Glutamatergic neuron (in vitro differentiated cells): ENCODE results near the gene CREB5. TPM values are rescaled to one million over a fixed set of nuclear protein-coding genes. Genes with fewer than 3 reads are reported as not detected.
A peak's percentile ranks its signal among the peaks of the same experiment; 100 is the strongest.

Experiments
- DNase-seq: peaks from one replicate; pipeline ENCODE4 v3.0.0; 2022
- H3K27ac Mint-ChIP-seq: one replicate; pipeline ENCODE4 v1.8.0; 2020; ENCODE audit warnings: mild to moderate bottlenecking, mixed read lengths, inconsistent platforms; ENCODE audit not compliant: unreplicated experiment
- H3K27me3 Mint-ChIP-seq: one replicate; pipeline ENCODE4 v1.8.0; 2020; ENCODE audit warnings: mild to moderate bottlenecking, moderate library complexity, mixed read lengths, inconsistent platforms; ENCODE audit not compliant: unreplicated experiment
- H3K36me3 Mint-ChIP-seq: one replicate; pipeline ENCODE4 v1.8.0; 2020; ENCODE audit warnings: mild to moderate bottlenecking, mixed read lengths, inconsistent platforms; ENCODE audit not compliant: unreplicated experiment
- H3K4me1 Mint-ChIP-seq: one replicate; pipeline ENCODE4 v1.8.0; 2020; ENCODE audit warnings: mild to moderate bottlenecking, low read depth, mixed read lengths, inconsistent platforms; ENCODE audit not compliant: unreplicated experiment
- H3K4me3 Mint-ChIP-seq: one replicate; pipeline ENCODE4 v1.8.0; 2020; ENCODE audit warnings: mild to moderate bottlenecking, mixed read lengths, inconsistent platforms; ENCODE audit not compliant: unreplicated experiment
- H3K9me3 Mint-ChIP-seq: one replicate; pipeline ENCODE4 v1.8.0; 2020; ENCODE audit warnings: mild to moderate bottlenecking, moderate library complexity, mixed read lengths, inconsistent platforms; ENCODE audit not compliant: unreplicated experiment
- total RNA-seq: library from RNA; stranded (reverse); fragmentation: NEBNext Ultra II Directional; extraction: Animal tissue kit (Norgen Biotek cat#: 25700); gene quantifications from one replicate; pipeline ENCODE4 v1.2.1, GENCODE V29; 2021; ENCODE audit not compliant: unreplicated experiment
- TF ChIP-seq, protein P1 (sequence below): fragments of 200-600 bp; sonication (generic); IDR thresholded peaks from one replicate; pipeline ENCODE4 v1.5.0; 2021; ENCODE audit not compliant: partially characterized antibody, unreplicated experiment

The CREB5 gene
- total RNA-seq, 1 donor from 2014 or later = 50.4 TPM

DNA sequence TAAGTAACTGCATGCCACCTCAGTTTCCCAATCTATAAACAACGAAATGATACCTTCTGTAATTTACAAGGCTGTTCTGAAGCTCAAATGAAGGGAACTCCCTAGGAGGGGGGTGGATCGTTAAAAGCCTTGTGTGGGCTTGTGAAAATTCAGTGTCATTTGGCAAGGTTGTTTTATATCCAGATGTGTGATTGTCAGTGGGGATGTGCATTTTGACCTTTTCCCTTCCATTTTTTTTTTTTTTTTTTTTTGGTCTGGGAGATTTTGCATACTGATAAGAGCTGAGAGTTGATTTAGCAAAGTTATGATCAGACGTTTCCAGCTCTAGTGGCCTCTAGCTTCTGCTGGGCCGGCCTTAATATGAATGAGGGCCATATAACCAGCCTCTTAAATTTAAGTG is 22.8 kb downstream of the CREB5 start:
- Mint-ChIP-seq H3K4me3 (peak overlapping the region; percentile 77), H3K36me3 (no peaks in the 10 kb centered on the region), H3K27me3 (peaks cover 4% of the 10 kb centered on the region), H3K9me3 (peaks cover 3% of the 10 kb centered on the region), H3K27ac (peak overlapping the region; percentile 97), H3K4me1 (peaks cover 50% of the 10 kb centered on the region)
- TF ChIP-seq, protein P1, sequence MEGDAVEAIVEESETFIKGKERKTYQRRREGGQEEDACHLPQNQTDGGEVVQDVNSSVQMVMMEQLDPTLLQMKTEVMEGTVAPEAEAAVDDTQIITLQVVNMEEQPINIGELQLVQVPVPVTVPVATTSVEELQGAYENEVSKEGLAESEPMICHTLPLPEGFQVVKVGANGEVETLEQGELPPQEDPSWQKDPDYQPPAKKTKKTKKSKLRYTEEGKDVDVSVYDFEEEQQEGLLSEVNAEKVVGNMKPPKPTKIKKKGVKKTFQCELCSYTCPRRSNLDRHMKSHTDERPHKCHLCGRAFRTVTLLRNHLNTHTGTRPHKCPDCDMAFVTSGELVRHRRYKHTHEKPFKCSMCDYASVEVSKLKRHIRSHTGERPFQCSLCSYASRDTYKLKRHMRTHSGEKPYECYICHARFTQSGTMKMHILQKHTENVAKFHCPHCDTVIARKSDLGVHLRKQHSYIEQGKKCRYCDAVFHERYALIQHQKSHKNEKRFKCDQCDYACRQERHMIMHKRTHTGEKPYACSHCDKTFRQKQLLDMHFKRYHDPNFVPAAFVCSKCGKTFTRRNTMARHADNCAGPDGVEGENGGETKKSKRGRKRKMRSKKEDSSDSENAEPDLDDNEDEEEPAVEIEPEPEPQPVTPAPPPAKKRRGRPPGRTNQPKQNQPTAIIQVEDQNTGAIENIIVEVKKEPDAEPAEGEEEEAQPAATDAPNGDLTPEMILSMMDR = no peak
- DNase-seq = no peak

- peak overlapping the region; percentile 77 for H3K4me3 Mint-ChIP-seq
- H3K27me3 Mint-ChIP-seq = peaks cover 4% of the 10 kb centered on the region
- H3K4me1 Mint-ChIP-seq = peaks cover 50% of the 10 kb centered on the region
- no peaks in the 10 kb centered on the region for H3K36me3 Mint-ChIP-seq
- H3K9me3 Mint-ChIP-seq = peaks cover 3% of the 10 kb centered on the region
- DNase-seq = no peak
- TF ChIP-seq, protein P1 = no peak
- peak overlapping the region; percentile 97 for H3K27ac Mint-ChIP-seq
Observed at GRCh38 chr7:28435732-28436378, 23.5 kb downstream of the CREB5 start.

- H3K27me3 Mint-ChIP-seq = peaks cover 7% of the 10 kb centered on the region
- peaks cover 12% of the 10 kb centered on the region for H3K9me3 Mint-ChIP-seq
- TF ChIP-seq, protein P1 = no peak
- peaks cover 15% of the 10 kb centered on the region for H3K36me3 Mint-ChIP-seq
- H3K4me3 Mint-ChIP-seq = no peak overlapping the region
- H3K4me1 Mint-ChIP-seq = peaks cover 51% of the 10 kb centered on the region
- no peak for DNase-seq
- H3K27ac Mint-ChIP-seq = no peak overlapping the region
Observed at GRCh38 chr7:28440055-28440601, 27.8 kb downstream of the CREB5 start.

- no peak for DNase-seq
- Mint-ChIP-seq H3K36me3 (peaks cover 17% of the 10 kb centered on the region), H3K27me3 (peaks cover 4% of the 10 kb centered on the region), H3K4me1 (peaks cover 31% of the 10 kb centered on the region), H3K4me3 (no peak overlapping the region), H3K9me3 (peaks cover 9% of the 10 kb centered on the region), H3K27ac (peak overlapping the region; percentile 70)
- TF ChIP-seq, protein P1 = no peak
Observed at GRCh38 chr7:28442540-28443420, 30.5 kb downstream of the CREB5 start.
